K562 (cell line): Measurements from ENCODE around the gene CATSPER1. TPM values are rescaled to one million over a fixed set of nuclear protein-coding genes. Genes with fewer than 3 reads are reported as not detected.

Source experiments
- CBX1 ChIP-seq: sonication (generic); IDR thresholded peaks from 2 replicates; pipeline ENCODE4 v1.6.1; 2016; ENCODE audit warnings: antibody characterized with exemption, low read depth, mild to moderate bottlenecking
- LCOR ChIP-seq: sonication (generic); formaldehyde crosslinking; IDR thresholded peaks from 2 replicates; pipeline ENCODE4 v1.8.0; 2022; ENCODE audit warnings: mild to moderate bottlenecking, missing genetic modification reagents
- MAFK ChIP-seq: IDR thresholded peaks from 2 replicates; pipeline ENCODE4 v1.6.1; 2011; ENCODE audit warnings: low read length, improper control_type of control experiment
- MAZ ChIP-seq, 2 experiments: fragments of 450-650 bp in 1 of 2; sonication (generic) in 1 of 2; formaldehyde crosslinking; IDR thresholded peaks in 1 of 2; conservative IDR thresholded peaks in 1 of 2; 2 replicates each; pipeline versions ENCODE4 v1.4.0 to v1.5.0; 2020; ENCODE audit warnings: mild to moderate bottlenecking in 1 of 2, missing genetic modification reagents in 1 of 2
- POLR2B ChIP-seq: fragments of 450-650 bp; IDR thresholded peaks from 2 replicates; pipeline ENCODE4 v1.6.1; 2018; ENCODE audit warnings: low read depth; ENCODE audit not compliant: partially characterized antibody
- RUNX1 ChIP-seq: sonication (generic); IDR thresholded peaks from 2 replicates; pipeline ENCODE4 v1.6.1; 2016; ENCODE audit warnings: antibody characterized with exemption, low read depth
- polyA plus RNA-seq, 8 experiments: library from polyadenylated mRNA; depleted of rRNA in 4 of 8; stranded (reverse) in 5 of 8; unstranded in 3 of 8; fragments of >200 nt; fragmentation: Nextera tagmentation in 2 of 8; fragmentation: Illumina TruSeq in 1 of 8; extraction: Ambion mirVana in 2 of 8; extraction: Trizol in 1 of 8; gene quantifications; 2 replicates each; pipeline versions ENCODE4 v1.2.1 to v1.2.3, GENCODE V29; 2011 to 2014; ENCODE audit warnings: inconsistent platforms in 1 of 8, missing spikeins in 1 of 8
- total RNA-seq, 7 experiments: library from RNA; depleted of rRNA in 6 of 7; stranded (reverse); fragments of >200 nt in 6 of 7; fragmentation: Illumina TruSeq in 2 of 7; extraction: Trizol in 2 of 7; gene quantifications; 2 replicates each; pipeline versions ENCODE4 v1.2.1 to v1.2.3, GENCODE V29; 2011 to 2021; ENCODE audit warnings: low replicate concordance in 1 of 7
- TF ChIP-seq, protein P1 (sequence below): IDR thresholded peaks from 2 replicates; pipeline ENCODE4 v1.6.1; 2012; ENCODE audit warnings: low read depth, low read length, improper control_type of control experiment, borderline replicate concordance
- TF ChIP-seq, protein P2 (sequence below): fragments of 450-650 bp; conservative IDR thresholded peaks from 2 replicates; pipeline ENCODE4 v1.6.1; 2016; ENCODE audit warnings: missing genetic modification characterization, low read depth, mild to moderate bottlenecking, control low read depth, missing compliant biosample characterization
- TF ChIP-seq, protein P3 (sequence below), 2 experiments: fragments of 150-350 bp in 1 of 2; IDR thresholded peaks; 2 replicates each; pipeline ENCODE4 v1.6.1; 2012 to 2016; ENCODE audit warnings: low read depth in 2 of 2, low read length in 2 of 2, mild to moderate bottlenecking in 1 of 2, moderate library complexity in 1 of 2
- TF ChIP-seq, protein P4 (sequence below): sonication (generic); formaldehyde crosslinking; IDR thresholded peaks from 2 replicates; pipeline ENCODE4 v1.8.0; 2022; ENCODE audit warnings: mild to moderate bottlenecking, missing genetic modification reagents
- TF ChIP-seq, protein P5 (sequence below): fragments of 450-650 bp; IDR thresholded peaks from 2 replicates; pipeline ENCODE4 v1.6.1; 2016; ENCODE audit warnings: low read depth, mild to moderate bottlenecking, moderate library complexity

CATSPER1 gene
- total and polyA plus RNA-seq, 9 of the 15 experiments (the other 6 are each of a cell fraction or from before 2014, with no cell fraction given) = 0.21 to 3.3 (median 0.76) TPM

DNA sequence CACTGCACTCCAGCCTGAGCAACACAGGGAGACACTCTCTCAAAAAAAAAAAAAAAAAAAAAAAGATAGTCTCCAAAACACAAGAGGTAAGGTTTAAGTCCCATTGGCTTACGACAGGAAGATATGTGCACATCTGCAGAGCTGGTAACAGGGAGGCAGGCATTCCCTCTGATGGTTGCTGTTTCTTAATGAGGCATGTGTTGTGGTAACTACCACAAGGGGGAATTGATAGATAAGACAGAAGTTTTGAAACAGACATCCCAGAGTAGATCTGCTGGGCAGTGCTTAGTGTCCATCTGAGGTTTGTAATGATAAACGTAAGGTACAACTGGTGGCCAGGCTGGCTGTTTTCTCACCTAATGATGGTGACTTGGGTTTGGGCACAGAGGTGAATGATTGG is 29.0 kb downstream of the CATSPER1 start (continued):
- TF ChIP-seq, protein P1, sequence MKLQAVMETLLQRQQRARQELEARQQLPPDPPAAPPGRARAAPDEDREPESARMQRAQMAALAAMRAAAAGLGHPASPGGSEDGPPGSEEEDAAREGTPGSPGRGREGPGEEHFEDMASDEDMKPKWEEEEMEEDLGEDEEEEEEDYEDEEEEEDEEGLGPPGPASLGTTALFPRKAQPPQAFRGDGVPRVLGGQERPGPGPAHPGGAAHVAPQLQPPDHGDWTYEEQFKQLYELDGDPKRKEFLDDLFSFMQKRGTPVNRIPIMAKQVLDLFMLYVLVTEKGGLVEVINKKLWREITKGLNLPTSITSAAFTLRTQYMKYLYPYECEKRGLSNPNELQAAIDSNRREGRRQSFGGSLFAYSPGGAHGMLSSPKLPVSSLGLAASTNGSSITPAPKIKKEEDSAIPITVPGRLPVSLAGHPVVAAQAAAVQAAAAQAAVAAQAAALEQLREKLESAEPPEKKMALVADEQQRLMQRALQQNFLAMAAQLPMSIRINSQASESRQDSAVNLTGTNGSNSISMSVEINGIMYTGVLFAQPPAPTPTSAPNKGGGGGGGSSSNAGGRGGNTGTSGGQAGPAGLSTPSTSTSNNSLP = no peak
- TF ChIP-seq LCOR (CRISPR knock-in tag) (no peak), RUNX1 (no peak), MAZ (CRISPR knock-in tag; conservative IDR thresholded peaks at IDR 0.05 in 1 of 2, IDR thresholded peaks at IDR 0.05 in 1 of 2) (no peak), POLR2B (no peak), CBX1 (no peak), MAFK (no peak)
- TF ChIP-seq, protein P2, sequence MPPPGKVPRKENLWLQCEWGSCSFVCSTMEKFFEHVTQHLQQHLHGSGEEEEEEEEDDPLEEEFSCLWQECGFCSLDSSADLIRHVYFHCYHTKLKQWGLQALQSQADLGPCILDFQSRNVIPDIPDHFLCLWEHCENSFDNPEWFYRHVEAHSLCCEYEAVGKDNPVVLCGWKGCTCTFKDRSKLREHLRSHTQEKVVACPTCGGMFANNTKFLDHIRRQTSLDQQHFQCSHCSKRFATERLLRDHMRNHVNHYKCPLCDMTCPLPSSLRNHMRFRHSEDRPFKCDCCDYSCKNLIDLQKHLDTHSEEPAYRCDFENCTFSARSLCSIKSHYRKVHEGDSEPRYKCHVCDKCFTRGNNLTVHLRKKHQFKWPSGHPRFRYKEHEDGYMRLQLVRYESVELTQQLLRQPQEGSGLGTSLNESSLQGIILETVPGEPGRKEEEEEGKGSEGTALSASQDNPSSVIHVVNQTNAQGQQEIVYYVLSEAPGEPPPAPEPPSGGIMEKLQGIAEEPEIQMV (tag) = no peak
- TF ChIP-seq, protein P3, sequence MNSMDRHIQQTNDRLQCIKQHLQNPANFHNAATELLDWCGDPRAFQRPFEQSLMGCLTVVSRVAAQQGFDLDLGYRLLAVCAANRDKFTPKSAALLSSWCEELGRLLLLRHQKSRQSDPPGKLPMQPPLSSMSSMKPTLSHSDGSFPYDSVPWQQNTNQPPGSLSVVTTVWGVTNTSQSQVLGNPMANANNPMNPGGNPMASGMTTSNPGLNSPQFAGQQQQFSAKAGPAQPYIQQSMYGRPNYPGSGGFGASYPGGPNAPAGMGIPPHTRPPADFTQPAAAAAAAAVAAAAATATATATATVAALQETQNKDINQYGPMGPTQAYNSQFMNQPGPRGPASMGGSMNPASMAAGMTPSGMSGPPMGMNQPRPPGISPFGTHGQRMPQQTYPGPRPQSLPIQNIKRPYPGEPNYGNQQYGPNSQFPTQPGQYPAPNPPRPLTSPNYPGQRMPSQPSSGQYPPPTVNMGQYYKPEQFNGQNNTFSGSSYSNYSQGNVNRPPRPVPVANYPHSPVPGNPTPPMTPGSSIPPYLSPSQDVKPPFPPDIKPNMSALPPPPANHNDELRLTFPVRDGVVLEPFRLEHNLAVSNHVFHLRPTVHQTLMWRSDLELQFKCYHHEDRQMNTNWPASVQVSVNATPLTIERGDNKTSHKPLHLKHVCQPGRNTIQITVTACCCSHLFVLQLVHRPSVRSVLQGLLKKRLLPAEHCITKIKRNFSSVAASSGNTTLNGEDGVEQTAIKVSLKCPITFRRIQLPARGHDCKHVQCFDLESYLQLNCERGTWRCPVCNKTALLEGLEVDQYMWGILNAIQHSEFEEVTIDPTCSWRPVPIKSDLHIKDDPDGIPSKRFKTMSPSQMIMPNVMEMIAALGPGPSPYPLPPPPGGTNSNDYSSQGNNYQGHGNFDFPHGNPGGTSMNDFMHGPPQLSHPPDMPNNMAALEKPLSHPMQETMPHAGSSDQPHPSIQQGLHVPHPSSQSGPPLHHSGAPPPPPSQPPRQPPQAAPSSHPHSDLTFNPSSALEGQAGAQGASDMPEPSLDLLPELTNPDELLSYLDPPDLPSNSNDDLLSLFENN (IDR thresholded peaks at IDR 0.05; ENCODE audit: low read depth in 2 of 2, low read length in 2 of 2) = no peak
- TF ChIP-seq, protein P4, sequence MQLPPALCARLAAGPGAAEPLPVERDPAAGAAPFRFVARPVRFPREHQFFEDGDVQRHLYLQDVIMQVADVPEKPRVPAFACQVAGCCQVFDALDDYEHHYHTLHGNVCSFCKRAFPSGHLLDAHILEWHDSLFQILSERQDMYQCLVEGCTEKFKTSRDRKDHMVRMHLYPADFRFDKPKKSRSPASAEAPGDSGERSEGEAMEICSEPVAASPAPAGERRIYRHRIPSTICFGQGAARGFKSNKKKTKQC (CRISPR knock-in tag) = no peak
- TF ChIP-seq, protein P5, sequence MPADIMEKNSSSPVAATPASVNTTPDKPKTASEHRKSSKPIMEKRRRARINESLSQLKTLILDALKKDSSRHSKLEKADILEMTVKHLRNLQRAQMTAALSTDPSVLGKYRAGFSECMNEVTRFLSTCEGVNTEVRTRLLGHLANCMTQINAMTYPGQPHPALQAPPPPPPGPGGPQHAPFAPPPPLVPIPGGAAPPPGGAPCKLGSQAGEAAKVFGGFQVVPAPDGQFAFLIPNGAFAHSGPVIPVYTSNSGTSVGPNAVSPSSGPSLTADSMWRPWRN = no peak
